Measurements from ENCODE around the gene ATXN7L1.
A peak's percentile ranks its signal among the peaks of the same experiment; 100 is the strongest.

ATXN7L1 gene

DNA sequence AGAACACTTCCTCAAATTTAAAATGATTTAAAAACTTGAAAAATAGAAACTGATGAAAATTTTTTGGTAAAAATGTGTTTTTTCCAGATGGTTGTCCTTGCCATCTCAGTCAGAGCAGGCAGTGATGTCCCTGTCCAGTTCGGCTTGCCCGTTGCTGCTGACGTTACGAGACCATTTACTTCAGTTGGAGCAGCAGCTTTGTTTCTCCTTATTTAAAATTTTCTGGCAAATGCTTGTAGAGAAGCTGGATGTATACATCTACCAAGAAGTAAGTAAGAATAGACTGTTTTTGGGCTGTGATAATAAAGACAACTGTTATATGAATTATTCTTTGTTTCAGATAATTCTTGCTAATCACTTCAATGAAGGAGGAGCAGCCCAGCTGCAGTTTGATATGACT, 311.2 kb downstream of the ATXN7L1 start:
- Mint-ChIP-seq H3K27ac (no peak overlapping the region), H3K4me1 (no peaks in the 10 kb centered on the region), H3K9me3 (no peaks in the 10 kb centered on the region), H3K4me3 (no peak overlapping the region), H3K36me3 (ENCODE audit: low read depth) (peaks cover 67% of the 10 kb centered on the region), H3K27me3 (ENCODE audit: low read depth, poor library complexity) (no peaks in the 10 kb centered on the region)
- DNase-seq = no peak
- TF ChIP-seq CTCF (IDR thresholded peaks at IDR 0.05) = no peak

DNA sequence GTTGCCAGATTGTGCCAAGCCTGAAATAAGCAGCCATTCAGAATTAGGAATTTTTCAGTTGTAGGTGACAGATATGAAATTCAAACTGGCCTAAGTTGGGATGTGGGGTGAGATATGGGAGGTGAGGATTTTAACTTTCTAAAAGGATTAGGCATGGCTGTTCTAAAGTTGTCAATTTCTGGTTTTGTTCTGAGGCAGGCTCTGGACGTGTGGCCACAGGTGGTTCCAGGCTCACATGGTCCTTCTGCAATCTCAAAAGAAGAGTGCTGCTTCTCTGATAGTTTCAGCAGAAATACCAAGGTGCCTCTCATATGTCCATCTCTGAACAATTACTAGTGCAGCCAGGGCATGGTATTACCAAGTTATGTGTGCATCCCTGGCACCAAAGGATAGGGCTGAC, 316.5 kb downstream of the ATXN7L1 start:
- Mint-ChIP-seq H3K9me3 (no peaks in the 10 kb centered on the region), H3K27ac (peak overlapping the region; percentile 27), H3K27me3 (ENCODE audit: low read depth, poor library complexity) (no peaks in the 10 kb centered on the region), H3K4me3 (no peak overlapping the region), H3K4me1 (no peaks in the 10 kb centered on the region), H3K36me3 (ENCODE audit: low read depth) (peaks cover 76% of the 10 kb centered on the region)
- TF ChIP-seq CTCF (IDR thresholded peaks at IDR 0.05) = no peak
- DNase-seq = no peak

Data from nephron progenitor cell (in vitro differentiated cells).